Right atrium auricular region (tissue), 2 donors: ENCODE results near the gene ART5. TPM values are rescaled to one million over a fixed set of nuclear protein-coding genes. Genes with fewer than 3 reads are reported as not detected.

Source experiments
- DNase-seq: peaks from one replicate; pipeline ENCODE4 v3.0.0-alpha.2; 2019; ENCODE audit warnings: low spot score
- H3K27ac ChIP-seq, 2 donors: fragments of 200-600 bp; sonication (generic); 1 replicate in 1 of 2; 2 replicates in 1 of 2; pipeline ENCODE4 v1.5.1; 2016 to 2019
- H3K27me3 ChIP-seq, 2 donors: fragments of 200-600 bp; sonication (generic); one replicate each; pipeline versions ENCODE4 v1.5.1 to v1.6.0; 2017 to 2019
- H3K36me3 ChIP-seq: fragments of 200-600 bp; sonication (generic); one replicate; pipeline ENCODE4 v1.5.1; 2016
- H3K4me1 ChIP-seq, 2 donors: fragments of 200-600 bp; sonication (generic); one replicate each; pipeline versions ENCODE4 v1.5.1 to v1.6.0; 2017 to 2019
- H3K4me3 ChIP-seq, 2 donors: fragments of 200-600 bp; sonication (generic); 1 replicate in 1 of 2; 2 replicates in 1 of 2; pipeline ENCODE4 v1.5.1; 2017 to 2019; ENCODE audit warnings: mild to moderate bottlenecking in 1 of 2, moderate library complexity in 1 of 2
- H3K9me3 ChIP-seq, 2 donors: fragments of 200-600 bp; sonication (generic); one replicate each; pipeline ENCODE4 v1.5.1; 2019
- CTCF ChIP-seq, 2 donors: fragments of 200-600 bp; sonication (generic); IDR thresholded peaks; one replicate each; pipeline ENCODE4 v1.5.1; 2019; ENCODE audit warnings: antibody characterized with exemption in 2 of 2
- total RNA-seq, 2 donors: library from RNA; depleted of rRNA; stranded (reverse); fragments of >200 nt; gene quantifications; one replicate each; pipeline ENCODE4 v1.1.0, GENCODE V29; 2016

ART5 gene
- total RNA-seq, 2 donors from 2014 or later = 0.86 to 1.1 TPM

DNA sequence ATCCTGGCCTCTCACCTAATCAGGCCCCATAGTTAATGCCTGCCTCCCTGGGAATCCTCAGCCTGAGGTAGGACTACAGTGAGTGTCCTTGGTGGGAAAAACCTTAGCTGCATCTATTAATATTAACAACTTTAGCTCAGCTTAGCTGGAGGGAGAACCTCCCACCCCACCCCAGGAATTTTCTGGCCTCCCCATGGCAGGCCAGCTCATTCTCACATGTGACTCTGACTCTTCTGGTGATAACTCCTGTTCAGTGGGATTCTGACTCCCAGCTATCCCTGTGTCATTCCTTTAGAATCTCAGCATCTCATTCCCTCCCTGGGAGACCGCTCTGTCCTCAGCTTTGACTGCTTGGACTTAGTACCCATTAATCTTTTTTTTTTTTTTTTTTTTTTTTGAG lies 14.5 kb downstream of the ART5 start:
- DNase-seq = no peak
- H3K4me1 ChIP-seq = no peaks in the 10 kb centered on the region

DNA sequence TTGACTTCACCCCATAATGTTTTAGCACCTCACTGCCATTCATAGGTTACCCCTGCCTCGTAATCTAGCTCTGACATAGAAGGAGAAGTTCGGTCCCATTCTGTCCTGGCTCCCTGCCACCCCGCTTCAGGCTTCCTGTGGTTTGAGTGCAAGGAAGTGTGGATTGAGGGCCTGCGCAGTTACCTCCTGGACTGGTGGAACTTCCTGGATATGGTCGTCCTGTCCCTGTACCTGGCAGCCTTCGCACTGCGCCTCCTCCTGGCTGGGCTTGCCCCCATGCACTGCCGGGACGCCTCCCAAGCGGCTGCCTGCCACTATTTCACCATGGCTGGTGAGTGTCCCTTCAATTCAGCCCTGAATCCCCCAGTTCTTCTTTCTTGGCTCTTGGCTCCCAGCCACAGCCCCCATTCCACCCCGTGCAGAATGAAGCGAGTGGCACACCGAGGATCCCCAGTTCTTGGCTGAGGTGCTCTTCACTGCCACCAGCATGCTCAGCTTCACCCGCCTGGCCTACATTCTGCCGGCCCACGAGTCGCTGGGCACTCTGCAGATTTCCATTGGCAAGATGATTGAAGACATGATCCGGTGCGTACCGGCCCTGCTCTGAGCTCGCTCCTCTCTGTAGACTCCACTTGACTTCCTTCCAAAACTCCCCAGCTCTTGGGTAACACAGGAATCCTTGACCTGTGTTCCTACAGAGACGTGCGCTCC lies 15.4 kb downstream of the ART5 start:
- no peak for DNase-seq
- H3K36me3 ChIP-seq = no peaks in the 10 kb centered on the region
- no peak for TF ChIP-seq CTCF (IDR thresholded peaks at IDR 0.05)
- no peaks in the 10 kb centered on the region for H3K27me3 ChIP-seq
- H3K9me3 ChIP-seq = no peaks in the 10 kb centered on the region
- no peak overlapping the region for H3K4me3 ChIP-seq
- no peaks in the 10 kb centered on the region for H3K4me1 ChIP-seq
- H3K27ac ChIP-seq = no peak overlapping the region

More for the DNA sequence above, 14.5 kb downstream of the ART5 start:
- Histone ChIP-seq H3K4me3 (no peak overlapping the region), H3K36me3 (no peaks in the 10 kb centered on the region), H3K27ac (no peak overlapping the region), H3K9me3 (no peaks in the 10 kb centered on the region), H3K27me3 (no peaks in the 10 kb centered on the region)
- TF ChIP-seq CTCF (IDR thresholded peaks at IDR 0.05) = no peak

DNA sequence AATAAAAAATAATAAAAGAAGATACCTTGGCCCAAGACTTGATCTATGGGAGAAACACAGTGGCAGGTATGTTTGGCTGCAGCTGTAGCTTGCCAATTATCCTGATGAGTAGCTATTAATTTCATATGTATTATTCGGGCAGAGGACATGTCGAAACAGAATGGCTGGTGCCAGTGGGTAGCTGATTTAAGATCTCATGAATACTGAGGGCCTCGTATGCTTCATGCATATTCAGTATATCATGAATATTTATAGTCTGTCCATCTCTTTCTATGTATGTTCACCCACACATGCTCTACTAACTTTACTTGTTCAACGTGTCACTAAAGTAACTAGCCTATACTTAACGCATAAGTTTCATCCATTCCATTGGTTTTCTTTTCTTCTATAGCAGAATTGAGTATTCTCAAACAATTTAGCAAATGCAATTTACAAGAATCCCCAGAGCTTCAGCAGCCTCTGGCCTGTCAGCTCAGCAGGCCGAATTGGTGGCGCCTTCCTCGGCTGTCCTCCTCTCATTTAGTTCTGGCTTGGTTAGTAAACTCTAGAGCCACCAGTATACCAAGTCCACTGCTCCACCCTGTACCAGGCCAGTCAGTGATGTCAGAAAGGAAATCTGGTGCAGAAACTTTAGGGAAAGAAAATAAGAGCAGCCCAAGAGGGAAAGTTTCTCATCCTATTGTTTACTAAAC lies 17.9 kb downstream of the ART5 start:
- Histone ChIP-seq H3K27me3 (no peaks in the 10 kb centered on the region), H3K9me3 (no peaks in the 10 kb centered on the region), H3K4me1 (no peaks in the 10 kb centered on the region), H3K27ac (no peak overlapping the region), H3K4me3 (no peak overlapping the region), H3K36me3 (no peaks in the 10 kb centered on the region)
- no peak for TF ChIP-seq CTCF (IDR thresholded peaks at IDR 0.05)
- DNase-seq = no peak

- TF ChIP-seq CTCF (IDR thresholded peaks at IDR 0.05) = no peak
- no peaks in the 10 kb centered on the region for H3K9me3 ChIP-seq
- no peak overlapping the region for H3K4me3 ChIP-seq
- H3K4me1 ChIP-seq = no peaks in the 10 kb centered on the region
- no peaks in the 10 kb centered on the region for H3K27me3 ChIP-seq
- no peaks in the 10 kb centered on the region for H3K36me3 ChIP-seq
- H3K27ac ChIP-seq = no peak overlapping the region
- no peak for DNase-seq
Measured at GRCh38 chr11:3623121-3623520, 18.7 kb downstream of the ART5 start.

- no peak for TF ChIP-seq CTCF (IDR thresholded peaks at IDR 0.05)
- Histone ChIP-seq H3K4me1 (no peaks in the 10 kb centered on the region), H3K4me3 (no peak overlapping the region), H3K27ac (no peak overlapping the region), H3K9me3 (no peaks in the 10 kb centered on the region), H3K36me3 (no peaks in the 10 kb centered on the region), H3K27me3 (no peaks in the 10 kb centered on the region)
- DNase-seq = no peak
Measured at GRCh38 chr11:3622521-3622920, 19.3 kb downstream of the ART5 start.
